ENCODE results near the gene KCNJ10. TPM values are rescaled to one million over a fixed set of nuclear protein-coding genes. Genes with fewer than 3 reads are reported as not detected.
A peak's percentile ranks its signal among the peaks of the same experiment; 100 is the strongest.

KCNJ10 gene
- total RNA-seq, 1 donor from 2014 or later = 0.27 TPM

DNA sequence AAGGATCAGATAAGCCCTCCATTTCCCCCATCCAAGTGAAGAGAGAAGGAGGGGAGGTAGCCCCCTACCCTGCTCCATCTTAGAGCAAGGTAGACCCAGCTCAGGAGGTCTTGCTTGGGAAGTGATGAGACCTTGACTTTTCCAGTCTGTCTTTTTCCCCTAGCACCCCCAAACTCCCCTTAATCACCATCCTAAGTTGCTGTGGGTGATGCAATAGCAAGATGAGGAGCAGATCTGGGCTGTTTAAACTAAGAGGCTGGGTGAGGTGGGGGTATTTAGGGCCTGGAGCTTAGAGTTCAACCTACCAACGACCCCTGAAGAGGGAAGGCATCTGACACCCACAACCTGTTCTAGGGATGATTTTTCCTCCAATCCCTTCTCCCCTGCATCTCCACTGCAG is 47.3 kb upstream of the KCNJ10 start:
- FAIRE-seq = no peak

DNA sequence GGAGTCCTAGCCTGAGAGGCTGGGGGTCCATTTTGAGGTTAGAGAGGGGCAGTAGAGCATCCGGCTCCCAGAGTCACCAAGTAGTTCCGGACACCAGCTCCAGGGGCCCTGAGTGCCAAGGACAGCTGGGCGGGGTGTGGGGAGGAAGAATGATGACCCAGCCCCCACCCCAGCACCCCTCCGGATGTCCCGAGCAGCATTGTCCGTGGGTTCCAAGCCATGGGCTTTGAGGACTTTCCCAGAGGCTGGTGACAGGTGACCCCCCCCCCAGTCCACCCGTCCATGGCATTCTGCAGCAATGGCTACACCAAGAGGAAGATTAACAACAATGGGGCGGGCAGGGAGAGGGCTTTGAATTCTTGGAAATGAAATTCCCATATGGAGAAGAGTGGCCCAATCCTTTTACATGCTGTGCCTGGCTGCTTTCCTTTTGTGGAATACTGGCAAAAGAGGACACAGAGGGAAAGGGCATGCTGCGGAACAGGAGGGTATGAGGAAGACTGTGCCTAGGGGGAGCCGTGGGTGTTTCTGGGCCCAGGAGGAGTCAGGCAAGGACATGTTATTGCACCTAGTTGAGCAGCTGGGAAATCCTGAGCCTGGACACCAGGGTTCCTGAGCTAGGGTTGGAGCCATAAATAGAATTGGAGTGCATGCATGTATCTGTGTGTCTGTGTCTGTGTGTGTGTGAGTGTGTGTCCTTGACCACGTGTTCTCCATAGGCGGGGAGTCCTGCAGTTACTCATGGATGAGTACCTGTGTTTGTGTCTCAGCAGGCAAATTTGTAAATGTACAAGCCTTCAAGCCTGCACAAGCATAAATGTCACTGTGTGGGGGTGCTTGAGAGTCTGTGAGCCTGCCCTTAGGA is 46.6 kb upstream of the KCNJ10 start:
- FAIRE-seq (no peak), DNase-seq (ENCODE audit: low read depth) (peak; percentile 56)
- no peak overlapping the region for H3K27ac Mint-ChIP-seq (ENCODE audit: unreplicated experiment)

More for the DNA sequence above, 47.3 kb upstream of the KCNJ10 start:
- TF ChIP-seq CTCF (IDR thresholded peaks at IDR 0.05; ENCODE audit: insufficient read depth, low read depth, low read length) (no peak), EZH2 (IDR thresholded peaks at IDR 0.05; ENCODE audit: insufficient read depth, low read length) (no peak)
- peaks cover 24% of the 10 kb centered on the region for H3K27me3 ChIP-seq (ENCODE audit: insufficient read depth, low read length)
- H3K9me3 ChIP-seq (ENCODE audit: insufficient read depth, low read depth, low read length) = no peaks in the 10 kb centered on the region
- H3K4me2 ChIP-seq (ENCODE audit: low read length) = no peak overlapping the region
- no peaks in the 10 kb centered on the region for H4K20me1 ChIP-seq (ENCODE audit: insufficient read depth, low read length)
- no peaks in the 10 kb centered on the region for H3K36me3 ChIP-seq (ENCODE audit: insufficient read depth, low read length)
- peaks cover 43% of the 10 kb centered on the region for H3K4me1 Mint-ChIP-seq (ENCODE audit: low read depth, unreplicated experiment)
- peaks cover 26% of the 10 kb centered on the region for H3K27me3 Mint-ChIP-seq (ENCODE audit: low read depth, unreplicated experiment)
- no peak overlapping the region for H3K4me3 ChIP-seq (ENCODE audit: insufficient read depth, low read depth, low read length)
- DNase-seq (ENCODE audit: low read depth) = no peak
- H3K36me3 Mint-ChIP-seq (ENCODE audit: low read depth, unreplicated experiment) = no peaks in the 10 kb centered on the region
- peaks cover 2% of the 10 kb centered on the region for H3K9me3 Mint-ChIP-seq (ENCODE audit: unreplicated experiment)
- peaks cover 2% of the 10 kb centered on the region for H3K4me1 ChIP-seq (ENCODE audit: insufficient read depth, low read length)
- H3K4me3 Mint-ChIP-seq (ENCODE audit: unreplicated experiment) = peak overlapping the region; percentile 51
- H3K9ac ChIP-seq (ENCODE audit: low read length) = no peak overlapping the region
- H3K27ac ChIP-seq (ENCODE audit: low read depth, low read length) = no peak overlapping the region
- H3K79me2 ChIP-seq (ENCODE audit: insufficient read depth, low read length) = no peaks in the 10 kb centered on the region
- peak overlapping the region; percentile 12 for H3K27ac Mint-ChIP-seq (ENCODE audit: unreplicated experiment)
- no peak overlapping the region for H2AFZ ChIP-seq (ENCODE audit: low read depth, low read length)

More for the DNA sequence above, 46.6 kb upstream of the KCNJ10 start:
- no peaks in the 10 kb centered on the region for H3K79me2 ChIP-seq (ENCODE audit: insufficient read depth, low read length)
- H3K9ac ChIP-seq (ENCODE audit: low read length) = no peak overlapping the region
- Mint-ChIP-seq H3K4me1 (ENCODE audit: low read depth, unreplicated experiment) (peaks cover 43% of the 10 kb centered on the region), H3K27me3 (ENCODE audit: low read depth, unreplicated experiment) (peaks cover 27% of the 10 kb centered on the region), H3K9me3 (ENCODE audit: unreplicated experiment) (peaks cover 2% of the 10 kb centered on the region), H3K4me3 (ENCODE audit: unreplicated experiment) (peak overlapping the region; percentile 51), H3K36me3 (ENCODE audit: low read depth, unreplicated experiment) (no peaks in the 10 kb centered on the region)
- H3K9me3 ChIP-seq (ENCODE audit: insufficient read depth, low read depth, low read length) = no peaks in the 10 kb centered on the region
- H3K36me3 ChIP-seq (ENCODE audit: insufficient read depth, low read length) = no peaks in the 10 kb centered on the region
- TF ChIP-seq EZH2 (IDR thresholded peaks at IDR 0.05; ENCODE audit: insufficient read depth, low read length) (no peak), CTCF (IDR thresholded peaks at IDR 0.05; ENCODE audit: insufficient read depth, low read depth, low read length) (no peak)
- peaks cover 24% of the 10 kb centered on the region for H3K27me3 ChIP-seq (ENCODE audit: insufficient read depth, low read length)
- H3K4me3 ChIP-seq (ENCODE audit: insufficient read depth, low read depth, low read length) = no peak overlapping the region
- H3K4me1 ChIP-seq (ENCODE audit: insufficient read depth, low read length) = peaks cover 2% of the 10 kb centered on the region
- H3K4me2 ChIP-seq (ENCODE audit: low read length) = no peak overlapping the region
- no peaks in the 10 kb centered on the region for H4K20me1 ChIP-seq (ENCODE audit: insufficient read depth, low read length)
- H3K27ac ChIP-seq (ENCODE audit: low read depth, low read length) = no peak overlapping the region
- no peak overlapping the region for H2AFZ ChIP-seq (ENCODE audit: low read depth, low read length)

Measured in astrocyte (in vitro differentiated cells and primary cell).